Measurements from ENCODE around the gene KLK12. TPM values are rescaled to one million over a fixed set of nuclear protein-coding genes. Genes with fewer than 3 reads are reported as not detected.

The KLK12 gene
- total and polyA plus RNA-seq, 2 donors (not counting 3 experiments of a cell fraction or from before 2014, with no cell fraction given), result not detected

DNA sequence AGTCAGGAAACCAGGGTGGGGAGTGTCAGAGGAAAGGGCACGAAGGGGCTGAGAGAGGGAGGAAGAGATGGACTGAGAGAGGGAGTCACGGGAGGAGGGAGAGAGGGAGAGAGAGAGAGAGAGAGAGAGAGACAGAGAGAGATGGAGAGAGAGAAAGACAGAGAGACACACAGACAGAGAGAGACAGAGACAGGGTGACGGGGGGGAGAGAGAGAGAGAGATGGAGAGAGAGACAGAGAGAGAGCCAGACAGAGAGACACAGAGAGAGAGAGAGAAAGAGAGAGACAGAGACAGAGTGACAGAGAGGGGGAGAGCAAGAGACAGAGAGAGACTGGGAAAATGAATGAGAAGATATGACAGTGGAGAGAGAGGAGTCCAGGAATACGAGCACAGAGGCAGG is 48.4 kb upstream of the KLK12 start:
- no peaks in the 10 kb centered on the region for H3K9me3 ChIP-seq (replicated peaks; ENCODE audit: control insufficient read depth, insufficient read depth, low read length)
- ChIA-PET POLR2A (no interaction called here), CTCF (no interaction called here)
- H3K27ac ChIP-seq (ENCODE audit: insufficient read depth, low read depth, low read length), result no peak overlapping the region
- H3K4me1 ChIP-seq (ENCODE audit: control insufficient read depth, extremely low read depth, insufficient read depth, low read length), result no peaks in the 10 kb centered on the region
- no peak overlapping the region for H3K4me2 ChIP-seq (ENCODE audit: insufficient read depth, low read length)
- intact Hi-C loops (cut with micrococcal nuclease) (loop anchor here (2.0 kb wide), 1 partner anchor 72 kb away; no protein-coding TSS in a partner anchor), dilution Hi-C loops (cut with MboI; ENCODE audit: extremely low pct_ligation_motif_present, low sequenced_read_pairs) (no loop called here)
- H3K36me3 ChIP-seq (ENCODE audit: control insufficient read depth in 2 of 2, extremely low read depth in 1 of 2, insufficient read depth in 2 of 2, low read length in 2 of 2), result no peaks in the 10 kb centered on the region
- H2AFZ ChIP-seq (ENCODE audit: low read depth, low read length), result no peak overlapping the region
- no peaks in the 10 kb centered on the region for H4K20me1 ChIP-seq (replicated peaks; ENCODE audit: control insufficient read depth, extremely low read depth, insufficient read depth, low read length)
- no peaks in the 10 kb centered on the region for H3K79me2 ChIP-seq (ENCODE audit: control insufficient read depth, insufficient read depth, low read length)
- no peak overlapping the region for H3K9ac ChIP-seq (replicated peaks; ENCODE audit: extremely low read depth, insufficient read depth, low read length)
- no peaks in the 10 kb centered on the region for H3K9me1 ChIP-seq (replicated peaks; ENCODE audit: control insufficient read depth, extremely low read depth, insufficient read depth, low read length)
- no peak overlapping the region for H3K4me3 ChIP-seq (replicated peaks in 1 of 3; ENCODE audit: insufficient read depth in 1 of 3, low read depth in 1 of 3, low read length in 3 of 3)
- no TSS peak for BruUV-seq (replicated peaks)
- no peak for TF ChIP-seq POLR2A (IDR thresholded peaks at IDR 0.05; ENCODE audit: low read depth, low read length)
- TF ChIP-seq EZH2 (IDR thresholded peaks at IDR 0.05; ENCODE audit: borderline replicate concordance, low read depth, low read length, severe bottlenecking), result no peak
- TF ChIP-seq, protein P1, sequence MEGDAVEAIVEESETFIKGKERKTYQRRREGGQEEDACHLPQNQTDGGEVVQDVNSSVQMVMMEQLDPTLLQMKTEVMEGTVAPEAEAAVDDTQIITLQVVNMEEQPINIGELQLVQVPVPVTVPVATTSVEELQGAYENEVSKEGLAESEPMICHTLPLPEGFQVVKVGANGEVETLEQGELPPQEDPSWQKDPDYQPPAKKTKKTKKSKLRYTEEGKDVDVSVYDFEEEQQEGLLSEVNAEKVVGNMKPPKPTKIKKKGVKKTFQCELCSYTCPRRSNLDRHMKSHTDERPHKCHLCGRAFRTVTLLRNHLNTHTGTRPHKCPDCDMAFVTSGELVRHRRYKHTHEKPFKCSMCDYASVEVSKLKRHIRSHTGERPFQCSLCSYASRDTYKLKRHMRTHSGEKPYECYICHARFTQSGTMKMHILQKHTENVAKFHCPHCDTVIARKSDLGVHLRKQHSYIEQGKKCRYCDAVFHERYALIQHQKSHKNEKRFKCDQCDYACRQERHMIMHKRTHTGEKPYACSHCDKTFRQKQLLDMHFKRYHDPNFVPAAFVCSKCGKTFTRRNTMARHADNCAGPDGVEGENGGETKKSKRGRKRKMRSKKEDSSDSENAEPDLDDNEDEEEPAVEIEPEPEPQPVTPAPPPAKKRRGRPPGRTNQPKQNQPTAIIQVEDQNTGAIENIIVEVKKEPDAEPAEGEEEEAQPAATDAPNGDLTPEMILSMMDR (IDR thresholded peaks at IDR 0.05; ENCODE audit: extremely low read depth in 1 of 2, insufficient read depth in 1 of 2, low read depth in 1 of 2, low read length in 2 of 2), result no peak
- TF ChIP-seq JUN (IDR thresholded peaks at IDR 0.05; ENCODE audit: borderline replicate concordance, insufficient read depth, insufficient read length, low read depth), result no peak
- no peak for TF ChIP-seq MYC (IDR thresholded peaks at IDR 0.05; ENCODE audit: low read depth, low read length)
- no peak for TF ChIP-seq POLR2AphosphoS5 (IDR thresholded peaks at IDR 0.05; ENCODE audit: insufficient read depth, low read depth, low read length)
- TF ChIP-seq, protein P2, sequence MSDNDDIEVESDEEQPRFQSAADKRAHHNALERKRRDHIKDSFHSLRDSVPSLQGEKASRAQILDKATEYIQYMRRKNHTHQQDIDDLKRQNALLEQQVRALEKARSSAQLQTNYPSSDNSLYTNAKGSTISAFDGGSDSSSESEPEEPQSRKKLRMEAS (IDR thresholded peaks at IDR 0.05; ENCODE audit: insufficient read depth, insufficient read length), result no peak
- no peak for TF ChIP-seq FOS (IDR thresholded peaks at IDR 0.05; ENCODE audit: borderline replicate concordance, insufficient read depth, low read length)
- TF ChIP-seq GATA2 (IDR thresholded peaks at IDR 0.05; ENCODE audit: insufficient read depth, insufficient read length, low read depth, low read length), result no peak
- no peak for FAIRE-seq
- no peaks in the 10 kb centered on the region for H3K27me3 ChIP-seq (ENCODE audit: control insufficient read depth in 2 of 2, insufficient read depth in 2 of 2, low read length in 2 of 2)
- DNase-seq (ENCODE audit: low read depth, low spot score), result no peak

All from endothelial cell of umbilical vein (primary cell).